ENCODE measurements around the gene TBC1D12. TPM values are rescaled to one million over a fixed set of nuclear protein-coding genes. Genes with fewer than 3 reads are reported as not detected.

The TBC1D12 gene
- total and polyA plus RNA-seq, 2 donors (not counting 3 experiments of a cell fraction or from before 2014, with no cell fraction given): 2.9 to 7.3 TPM

GRCh38 chr10:94571081-94571480 lies 168.7 kb downstream of the TBC1D12 start:
- POLR2A ChIA-PET: no interaction called here
- no peak overlapping the region for H3K27ac ChIP-seq (ENCODE audit: insufficient read depth, low read depth, low read length)

More at GRCh38 chr10:94571081-94571480, 168.7 kb downstream of the TBC1D12 start:
- dilution Hi-C loops (cut with MboI; ENCODE audit: extremely low pct_ligation_motif_present, low sequenced_read_pairs) (no loop called here), intact Hi-C loops (cut with micrococcal nuclease) (no loop called here)
- no peak overlapping the region for H3K9ac ChIP-seq (replicated peaks; ENCODE audit: extremely low read depth, insufficient read depth, low read length)
- peaks cover 0 to 10% of the 10 kb centered on the region in 2 experiments for H3K36me3 ChIP-seq (ENCODE audit: control insufficient read depth in 2 of 2, extremely low read depth in 1 of 2, insufficient read depth in 2 of 2, low read length in 2 of 2)
- no peaks in the 10 kb centered on the region for H3K79me2 ChIP-seq (ENCODE audit: control insufficient read depth, insufficient read depth, low read length)
- no peaks in the 10 kb centered on the region for H4K20me1 ChIP-seq (replicated peaks; ENCODE audit: control insufficient read depth, extremely low read depth, insufficient read depth, low read length)
- no peaks in the 10 kb centered on the region for H3K27me3 ChIP-seq (ENCODE audit: control insufficient read depth in 2 of 2, insufficient read depth in 2 of 2, low read length in 2 of 2)
- CTCF ChIA-PET: no interaction called here
- FAIRE-seq (no peak), DNase-seq (ENCODE audit: low read depth, low spot score) (peak; percentile 14)
- BruUV-seq (replicated peaks): no TSS peak
- TF ChIP-seq GATA2 (IDR thresholded peaks at IDR 0.05; ENCODE audit: insufficient read depth, insufficient read length, low read depth, low read length) (no peak), JUN (IDR thresholded peaks at IDR 0.05; ENCODE audit: borderline replicate concordance, insufficient read depth, insufficient read length, low read depth) (no peak), MAX (IDR thresholded peaks at IDR 0.05; ENCODE audit: insufficient read depth, insufficient read length) (no peak), MYC (IDR thresholded peaks at IDR 0.05; ENCODE audit: low read depth, low read length) (no peak), POLR2AphosphoS5 (IDR thresholded peaks at IDR 0.05; ENCODE audit: insufficient read depth, low read depth, low read length) (no peak), EZH2 (IDR thresholded peaks at IDR 0.05; ENCODE audit: borderline replicate concordance, low read depth, low read length, severe bottlenecking) (no peak), FOS (IDR thresholded peaks at IDR 0.05; ENCODE audit: borderline replicate concordance, insufficient read depth, low read length) (no peak), CTCF (IDR thresholded peaks at IDR 0.05; ENCODE audit: extremely low read depth in 1 of 2, insufficient read depth in 1 of 2, low read depth in 1 of 2, low read length in 2 of 2) (no peak), POLR2A (IDR thresholded peaks at IDR 0.05; ENCODE audit: low read depth, low read length) (no peak)
- H3K9me1 ChIP-seq (replicated peaks; ENCODE audit: control insufficient read depth, extremely low read depth, insufficient read depth, low read length): no peaks in the 10 kb centered on the region
- no peak overlapping the region for H3K4me2 ChIP-seq (ENCODE audit: insufficient read depth, low read length)
- no peaks in the 10 kb centered on the region for H3K4me1 ChIP-seq (ENCODE audit: control insufficient read depth, extremely low read depth, insufficient read depth, low read length)
- no peak overlapping the region for H2AFZ ChIP-seq (ENCODE audit: low read depth, low read length)
- H3K4me3 ChIP-seq (replicated peaks in 1 of 3; ENCODE audit: insufficient read depth in 1 of 3, low read depth in 1 of 3, low read length in 3 of 3): no peak overlapping the region
- H3K9me3 ChIP-seq (replicated peaks; ENCODE audit: control insufficient read depth, insufficient read depth, low read length): no peaks in the 10 kb centered on the region

All from endothelial cell of umbilical vein (primary cell).